ENCODE measurements around the gene CA11. TPM values are rescaled to one million over a fixed set of nuclear protein-coding genes. Genes with fewer than 3 reads are reported as not detected.

CA11 gene
- total RNA-seq, 1 experiment from 2014 or later, result 11.8 TPM

GRCh38 chr19:48619692-48620585 is 26.0 kb downstream of the CA11 start:
- H3K4me3 ChIP-seq, result peak overlapping the region; percentile 88
- peaks cover 35% of the 10 kb centered on the region for H3K36me3 ChIP-seq
- no peak for DNase-seq
- peaks cover 4% of the 10 kb centered on the region; the same call in 1 of the 2 replicates for H3K4me1 ChIP-seq
- H3K27ac ChIP-seq, result peak overlapping the region; percentile 83
- no peaks in the 10 kb centered on the region for H3K27me3 ChIP-seq
- no peaks in the 10 kb centered on the region for H3K9me3 ChIP-seq (replicated peaks)

DNA sequence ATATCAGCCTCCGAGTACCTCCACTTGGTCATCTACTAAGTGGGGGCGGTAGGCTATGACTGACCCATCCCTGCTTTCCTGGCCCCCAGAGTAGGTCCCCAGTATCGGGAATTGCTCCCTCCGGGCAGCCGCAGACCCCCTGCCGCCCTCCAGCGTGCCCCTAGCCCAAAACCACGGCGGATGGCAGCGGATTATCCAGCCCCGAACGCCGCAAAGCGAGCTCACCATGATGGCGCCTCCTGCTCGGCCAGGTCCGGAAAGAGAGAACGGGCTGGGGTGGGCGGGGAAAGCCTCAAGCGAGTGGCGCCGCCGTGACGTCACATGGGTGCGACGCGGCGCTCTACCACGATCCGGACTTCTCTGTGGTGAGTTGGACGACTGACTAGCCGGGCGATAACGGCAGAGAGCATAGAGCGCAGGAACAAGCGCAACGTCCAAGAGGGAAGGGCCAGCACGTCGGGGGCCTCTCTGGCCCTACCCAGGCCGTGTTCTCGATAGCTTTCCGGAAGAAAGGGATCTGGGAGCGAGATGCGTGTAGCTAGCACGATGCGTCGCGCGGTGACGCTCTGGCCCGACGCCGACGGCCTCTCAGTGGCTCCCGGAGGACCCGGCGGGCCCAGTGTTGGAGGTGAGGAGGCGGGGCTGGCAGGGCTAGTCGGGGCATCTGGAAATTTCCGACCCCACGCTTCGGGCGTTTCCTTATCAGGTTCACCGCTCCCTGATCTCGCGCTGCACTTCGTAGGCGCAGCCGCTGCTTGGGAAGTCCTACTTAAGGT is 26.9 kb downstream of the CA11 start, which contains the start of the genes RPL18 and SPHK2:
TSS of gene RPL18 (minus strand) at position 263 of the 776 bp plus-strand sequence. CDS start at position 228, 35 bp downstream.
TSS of gene SPHK2 (plus strand) at position 591 of the 776 bp plus-strand sequence. CDS start 1,009 bp downstream, outside the sequence.
- Histone ChIP-seq H3K4me3 (peak within 1 kb of the TSS; percentile 88), H3K27me3 (no peaks in the 10 kb centered on the region), H3K9me3 (replicated peaks) (no peaks in the 10 kb centered on the region), H3K4me1 (peaks cover 4% of the 10 kb centered on the region; the same call in 1 of the 2 replicates), H3K36me3 (peaks cover 41% of the 10 kb centered on the region), H3K27ac (peak within 1 kb of the TSS; percentile 83)
- DNase-seq, result peak; percentile 99

GRCh38 chr19:48618278-48618915 is 27.6 kb downstream of the CA11 start:
- DNase-seq, result no peak
- peak overlapping the region; percentile 88 for H3K4me3 ChIP-seq
- H3K4me1 ChIP-seq, result peaks cover 2% of the 10 kb centered on the region; the same call in 1 of the 2 replicates
- no peaks in the 10 kb centered on the region for H3K27me3 ChIP-seq
- peak overlapping the region; percentile 83 for H3K27ac ChIP-seq
- no peaks in the 10 kb centered on the region for H3K9me3 ChIP-seq (replicated peaks)
- peaks cover 44% of the 10 kb centered on the region for H3K36me3 ChIP-seq

GRCh38 chr19:48617146-48617937 is 28.6 kb downstream of the CA11 start:
- Histone ChIP-seq H3K4me1 (no peaks in the 10 kb centered on the region), H3K36me3 (peaks cover 44% of the 10 kb centered on the region), H3K9me3 (replicated peaks) (no peaks in the 10 kb centered on the region), H3K27ac (no peak overlapping the region), H3K4me3 (peak overlapping the region; percentile 88), H3K27me3 (no peaks in the 10 kb centered on the region)
- no peak for DNase-seq

GRCh38 chr19:48616491-48617056 is 29.4 kb downstream of the CA11 start:
- Histone ChIP-seq H3K27ac (no peak overlapping the region), H3K36me3 (peaks cover 44% of the 10 kb centered on the region), H3K9me3 (replicated peaks) (no peaks in the 10 kb centered on the region), H3K27me3 (no peaks in the 10 kb centered on the region), H3K4me3 (no peak overlapping the region), H3K4me1 (no peaks in the 10 kb centered on the region)
- DNase-seq, result no peak

DNA sequence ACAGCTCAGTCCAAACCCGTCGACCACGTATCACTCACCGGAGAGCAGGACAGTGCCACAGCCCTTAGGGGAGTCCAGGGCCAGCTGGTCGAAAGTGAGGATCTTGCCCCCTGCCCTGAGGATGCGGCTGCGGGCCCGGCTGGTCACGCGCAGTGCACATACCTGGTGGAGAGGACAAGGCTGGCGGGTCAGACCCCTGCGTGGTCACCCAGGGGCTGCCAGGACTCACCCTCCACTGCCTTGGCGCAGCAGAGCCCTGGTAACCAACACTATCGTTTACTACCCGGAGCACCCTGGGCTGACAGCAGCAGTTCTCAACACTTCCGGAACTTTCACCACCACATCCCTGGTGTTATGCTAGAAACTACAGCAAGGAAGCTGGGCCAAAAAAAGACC is 29.9 kb downstream of the CA11 start:
- Histone ChIP-seq H3K27me3 (no peaks in the 10 kb centered on the region), H3K36me3 (peaks cover 44% of the 10 kb centered on the region), H3K4me3 (no peak overlapping the region), H3K27ac (no peak overlapping the region), H3K4me1 (no peaks in the 10 kb centered on the region), H3K9me3 (replicated peaks) (no peaks in the 10 kb centered on the region)
- DNase-seq, result no peak

DNA sequence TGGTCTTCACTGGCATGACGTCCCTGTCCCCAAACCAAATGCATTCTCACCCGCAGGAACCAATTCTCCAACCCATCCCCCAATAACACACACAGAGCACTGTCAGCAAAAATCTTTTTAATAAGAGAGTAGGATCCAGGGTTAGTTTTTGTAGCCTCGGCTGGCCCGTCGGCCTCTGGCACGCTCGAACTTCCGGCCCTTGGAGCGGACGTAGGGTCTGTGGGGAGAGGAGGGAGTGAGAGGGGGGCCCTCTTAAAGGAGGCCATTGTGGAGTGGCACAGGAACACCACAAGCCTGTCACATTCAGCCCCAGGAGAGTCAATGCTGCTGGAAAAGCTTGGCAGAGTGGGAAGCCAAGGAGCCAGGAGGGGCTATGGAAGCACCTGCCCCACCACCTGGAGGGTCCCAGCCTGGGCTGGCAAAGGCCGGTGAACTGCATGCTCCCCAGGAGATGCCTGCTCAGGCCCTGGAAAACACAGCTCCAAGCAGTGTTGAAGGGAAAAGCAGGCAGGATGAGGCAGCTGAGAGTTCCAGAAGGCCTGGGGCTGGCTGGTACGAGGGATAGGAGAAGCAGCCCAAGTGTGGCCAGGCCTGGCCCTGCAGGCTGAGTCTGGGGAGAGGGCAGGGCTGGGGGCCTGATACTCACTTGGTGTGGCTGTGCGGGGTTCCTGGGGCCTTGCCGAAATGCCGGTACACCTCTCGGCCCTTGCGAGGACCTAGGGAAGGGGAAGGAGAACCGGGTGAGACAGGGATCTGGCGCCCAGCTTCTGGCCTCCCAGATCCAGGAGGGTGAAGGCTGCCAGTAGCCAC is 30.6 kb downstream of the CA11 start:
- H3K36me3 ChIP-seq, result peaks cover 44% of the 10 kb centered on the region
- H3K27me3 ChIP-seq, result no peaks in the 10 kb centered on the region
- no peaks in the 10 kb centered on the region for H3K4me1 ChIP-seq
- no peak overlapping the region for H3K27ac ChIP-seq
- no peak overlapping the region for H3K4me3 ChIP-seq
- no peaks in the 10 kb centered on the region for H3K9me3 ChIP-seq (replicated peaks)
- DNase-seq, result no peak

- DNase-seq, result no peak
- Histone ChIP-seq H3K36me3 (peaks cover 44% of the 10 kb centered on the region), H3K4me3 (no peak within 1 kb of the TSS), H3K27me3 (no peaks in the 10 kb centered on the region), H3K27ac (no peak within 1 kb of the TSS), H3K9me3 (replicated peaks) (no peaks in the 10 kb centered on the region), H3K4me1 (no peaks in the 10 kb centered on the region)
These were observed 31.4 kb downstream of the CA11 start, which contains the start of gene FAM83E for GRCh38 chr19:48614436-48615230. FAM83E (minus strand) TSS chr19:48615076; CDS start chr19:48613372, 1,704 bp downstream.

GRCh38 chr19:48613852-48614435 is 32.0 kb downstream of the CA11 start:
- no peak for DNase-seq
- H3K4me1 ChIP-seq, result no peaks in the 10 kb centered on the region
- no peak overlapping the region for H3K4me3 ChIP-seq
- H3K36me3 ChIP-seq, result peaks cover 44% of the 10 kb centered on the region
- H3K9me3 ChIP-seq (replicated peaks), result no peaks in the 10 kb centered on the region
- no peak overlapping the region for H3K27ac ChIP-seq
- no peaks in the 10 kb centered on the region for H3K27me3 ChIP-seq

DNA sequence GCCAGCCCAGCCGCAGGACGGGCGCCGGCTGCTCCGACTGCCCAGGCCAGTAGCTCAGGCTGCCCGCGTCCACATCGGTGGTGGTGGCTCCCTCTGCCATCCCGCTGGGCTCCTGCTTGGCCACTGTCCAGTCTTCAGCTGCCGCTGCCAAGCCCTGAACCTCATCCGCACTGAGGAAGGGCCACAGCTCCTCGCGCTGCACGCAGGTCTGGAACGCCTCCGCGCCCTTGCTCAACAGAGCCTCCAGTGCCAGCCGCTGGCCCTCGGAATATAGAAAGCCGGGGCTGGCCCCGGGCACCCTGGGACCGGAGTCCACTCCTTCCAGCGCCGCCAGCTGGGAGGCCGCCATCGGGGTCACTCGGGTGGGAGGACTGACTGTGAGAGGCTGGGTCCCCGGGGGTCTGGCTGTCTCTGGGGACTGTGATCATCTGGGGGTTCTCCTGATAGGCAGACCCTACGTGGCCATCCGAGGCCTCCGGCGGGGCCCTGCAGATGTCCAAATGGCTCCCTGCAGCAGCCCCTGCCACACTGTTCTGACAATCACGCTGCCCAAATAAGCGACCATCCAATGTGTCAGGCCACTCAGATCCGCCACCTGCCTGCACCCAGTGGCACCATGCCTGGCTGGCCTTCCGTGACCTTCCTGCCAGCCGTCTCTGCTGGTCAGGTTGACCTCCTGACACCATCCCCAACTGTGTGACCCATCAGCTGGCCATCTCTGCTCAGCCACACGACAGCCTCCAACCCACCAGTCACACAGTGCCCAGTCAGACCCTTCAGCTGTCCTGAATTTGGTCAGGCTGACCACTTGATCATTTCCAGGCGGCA is 32.7 kb downstream of the CA11 start:
- no peaks in the 10 kb centered on the region for H3K9me3 ChIP-seq (replicated peaks)
- no peaks in the 10 kb centered on the region for H3K27me3 ChIP-seq
- no peaks in the 10 kb centered on the region for H3K4me1 ChIP-seq
- no peak overlapping the region for H3K27ac ChIP-seq
- no peak overlapping the region for H3K4me3 ChIP-seq
- peaks cover 43% of the 10 kb centered on the region for H3K36me3 ChIP-seq
- DNase-seq, result no peak

GRCh38 chr19:48611872-48612271 is 34.1 kb downstream of the CA11 start:
- DNase-seq, result no peak
- peaks cover 29% of the 10 kb centered on the region for H3K36me3 ChIP-seq
- no peak overlapping the region for H3K4me3 ChIP-seq
- no peaks in the 10 kb centered on the region for H3K9me3 ChIP-seq (replicated peaks)
- no peak overlapping the region for H3K27ac ChIP-seq
- no peaks in the 10 kb centered on the region for H3K27me3 ChIP-seq
- no peaks in the 10 kb centered on the region for H3K4me1 ChIP-seq

Measured in SJCRH30 (cell line).